Superior temporal gyrus (tissue), 1 donor: ENCODE measurements around the gene PARD3B.
"Not testable (repeated sequence)": the region's sequence is repeated elsewhere in the genome, so short reads cannot be mapped to it uniquely, and the experiment has no call there.

ENCODE experiments used
- DNase-seq: peaks from one replicate; pipeline ENCODE4 v3.0.0-alpha.2; 2016; ENCODE audit errors: extremely low spot score

Gene PARD3B

GRCh38 chr2:205188239-205189138 lies 643.2 kb downstream of the PARD3B start:
- DNase-seq: peak; percentile 62

- no peak for DNase-seq
These were observed 644.0 kb downstream of the PARD3B start for GRCh38 chr2:205189301-205189700.

- no peak for DNase-seq
These were observed 645.3 kb downstream of the PARD3B start for GRCh38 chr2:205190528-205190927.

GRCh38 chr2:205193125-205193835 lies 648.0 kb downstream of the PARD3B start:
- no peak for DNase-seq

GRCh38 chr2:205193836-205194228 lies 648.6 kb downstream of the PARD3B start:
- DNase-seq: no peak

GRCh38 chr2:205197468-205198139 lies 652.3 kb downstream of the PARD3B start:
- DNase-seq: no peak

GRCh38 chr2:205198140-205198525 lies 652.9 kb downstream of the PARD3B start:
- no peak for DNase-seq

- no peak for DNase-seq
These were observed 654.0 kb downstream of the PARD3B start for GRCh38 chr2:205199165-205199850.

- no peak for DNase-seq
These were observed 665.2 kb downstream of the PARD3B start for GRCh38 chr2:205210494-205210893.

GRCh38 chr2:205212357-205212756 lies 667.1 kb downstream of the PARD3B start:
- DNase-seq: no peak

- DNase-seq: no peak
These were observed 670.8 kb downstream of the PARD3B start for GRCh38 chr2:205216092-205216491.

GRCh38 chr2:205216580-205216979 lies 671.3 kb downstream of the PARD3B start:
- DNase-seq: no peak

- DNase-seq: no peak
These were observed 671.7 kb downstream of the PARD3B start for GRCh38 chr2:205217004-205217403.

GRCh38 chr2:205218056-205218455 lies 672.8 kb downstream of the PARD3B start:
- no peak for DNase-seq

- DNase-seq: not testable (repeated sequence)
These were observed 673.5 kb downstream of the PARD3B start for GRCh38 chr2:205218816-205219215.

GRCh38 chr2:205220559-205220958 lies 675.3 kb downstream of the PARD3B start:
- DNase-seq: no peak

- no peak for DNase-seq
These were observed 686.8 kb downstream of the PARD3B start for GRCh38 chr2:205232086-205232485.

- DNase-seq: no peak
These were observed 690.2 kb downstream of the PARD3B start for GRCh38 chr2:205235434-205235833.

- no peak for DNase-seq
These were observed 692.2 kb downstream of the PARD3B start for GRCh38 chr2:205237524-205237923.

GRCh38 chr2:205245001-205245400 lies 699.7 kb downstream of the PARD3B start:
- no peak for DNase-seq

GRCh38 chr2:205245652-205246051 lies 700.4 kb downstream of the PARD3B start:
- DNase-seq: peak; percentile 17

- no peak for DNase-seq
These were observed 713.8 kb downstream of the PARD3B start for GRCh38 chr2:205259121-205259520.
